K562 (cell line): ENCODE data around the gene EYA2. TPM values are rescaled to one million over a fixed set of nuclear protein-coding genes. Genes with fewer than 3 reads are reported as not detected.

ENCODE experiments used
- BRD4 ChIP-seq: fragments of 200-600 bp; sonication (generic); IDR thresholded peaks from 2 replicates; pipeline ENCODE4 v1.6.1; 2017; ENCODE audit warnings: inconsistent platforms
- CHD1 ChIP-seq: fragments of 200-600 bp; sonication (generic); IDR thresholded peaks from one replicate; pipeline ENCODE4 v1.6.1; 2012; ENCODE audit warnings: mild to moderate bottlenecking, moderate library complexity, low read length, inconsistent platforms
- HINFP ChIP-seq: fragments of 450-650 bp; conservative IDR thresholded peaks from 2 replicates; pipeline ENCODE4 v1.6.1; 2016; ENCODE audit warnings: missing genetic modification characterization, low read depth, mild to moderate bottlenecking, control low read depth, missing compliant biosample characterization
- MEF2A ChIP-seq: IDR thresholded peaks from 2 replicates; pipeline ENCODE4 v1.6.1; 2011; ENCODE audit warnings: low read depth, mild to moderate bottlenecking, low read length, moderate library complexity; ENCODE audit not compliant: control insufficient read depth
- PCBP2 ChIP-seq: fragments of 200-400 bp; formaldehyde crosslinking; IDR thresholded peaks from 2 replicates; pipeline ENCODE4 v1.6.1; 2018; ENCODE audit warnings: low read length, low read depth, mild to moderate bottlenecking, moderate library complexity; ENCODE audit not compliant: poor library complexity, severe bottlenecking
- SFPQ ChIP-seq: fragments of 200-400 bp; formaldehyde crosslinking; IDR thresholded peaks from 2 replicates; pipeline ENCODE4 v1.6.1; 2017; ENCODE audit warnings: mild to moderate bottlenecking, low read depth, low read length, moderate library complexity
- WHSC1 ChIP-seq: IDR thresholded peaks from one replicate; pipeline ENCODE4 v1.6.1; 2012; ENCODE audit warnings: low read length, control low read depth, inconsistent platforms
- ZBTB11 ChIP-seq, 3 experiments: fragments of 200-800 bp in 1 of 3; fragments of 250-450 bp in 1 of 3; fragments of 450-650 bp in 1 of 3; sonication (Bioruptor Pico) in 1 of 3; sonication (Bioruptor generic) in 1 of 3; formaldehyde crosslinking in 1 of 3; IDR thresholded peaks; 2 replicates each; pipeline versions ENCODE4 v1.6.1 to v1.8.0; 2016 to 2022; ENCODE audit warnings: mild to moderate bottlenecking in 2 of 3, missing genetic modification characterization in 2 of 3, missing compliant biosample characterization in 1 of 3, moderate library complexity in 1 of 3
- ZNF184 ChIP-seq: sonication (generic); formaldehyde crosslinking; IDR thresholded peaks from 2 replicates; pipeline ENCODE4 v1.5.0; 2020; ENCODE audit warnings: missing genetic modification reagents
- ZNF217 ChIP-seq: sonication (generic); formaldehyde crosslinking; IDR thresholded peaks from 2 replicates; pipeline ENCODE4 v1.8.0; 2022; ENCODE audit warnings: mild to moderate bottlenecking, missing genetic modification reagents
- ZNF347 ChIP-seq: fragments of 450-650 bp; formaldehyde crosslinking; IDR thresholded peaks from 2 replicates; pipeline ENCODE4 v1.4.0; 2020; ENCODE audit warnings: low read depth, mild to moderate bottlenecking, moderate library complexity
- ZNF766 ChIP-seq: fragments of 200-800 bp; sonication (Bioruptor generic); conservative IDR thresholded peaks from 2 replicates; pipeline ENCODE4 v1.6.1; 2016; ENCODE audit warnings: missing genetic modification characterization, missing compliant biosample characterization
- polyA plus RNA-seq, 8 experiments: library from polyadenylated mRNA; depleted of rRNA in 4 of 8; stranded (reverse) in 5 of 8; unstranded in 3 of 8; fragments of >200 nt; fragmentation: Nextera tagmentation in 2 of 8; fragmentation: Illumina TruSeq in 1 of 8; extraction: Ambion mirVana in 2 of 8; extraction: Trizol in 1 of 8; gene quantifications; 2 replicates each; pipeline versions ENCODE4 v1.2.1 to v1.2.3, GENCODE V29; 2011 to 2014; ENCODE audit warnings: inconsistent platforms in 1 of 8, missing spikeins in 1 of 8
- total RNA-seq, 7 experiments: library from RNA; depleted of rRNA in 6 of 7; stranded (reverse); fragments of >200 nt in 6 of 7; fragmentation: Illumina TruSeq in 2 of 7; extraction: Trizol in 2 of 7; gene quantifications; 2 replicates each; pipeline versions ENCODE4 v1.2.1 to v1.2.3, GENCODE V29; 2011 to 2021; ENCODE audit warnings: low replicate concordance in 1 of 7
- TF ChIP-seq, protein P1 (sequence below): fragments of 250-450 bp; sonication (Bioruptor Pico); IDR thresholded peaks from 2 replicates; pipeline ENCODE4 v1.4.0; 2020; ENCODE audit warnings: mild to moderate bottlenecking, moderate library complexity
- TF ChIP-seq, protein P2 (sequence below): sonication (generic); formaldehyde crosslinking; IDR thresholded peaks from 2 replicates; pipeline ENCODE4 v1.8.0; 2022; ENCODE audit warnings: mild to moderate bottlenecking, missing genetic modification reagents
- TF ChIP-seq, protein P3 (sequence below): IDR thresholded peaks from 2 replicates; pipeline ENCODE4 v1.6.1; 2011; ENCODE audit warnings: borderline replicate concordance, low read depth, mild to moderate bottlenecking, moderate library complexity, low read length; ENCODE audit not compliant: insufficient read depth, poor library complexity, severe bottlenecking

The EYA2 gene
- total and polyA plus RNA-seq, 9 of the 15 experiments (the other 6 are each of a cell fraction or from before 2014, with no cell fraction given) = 0.03 TPM; not detected in 8

DNA sequence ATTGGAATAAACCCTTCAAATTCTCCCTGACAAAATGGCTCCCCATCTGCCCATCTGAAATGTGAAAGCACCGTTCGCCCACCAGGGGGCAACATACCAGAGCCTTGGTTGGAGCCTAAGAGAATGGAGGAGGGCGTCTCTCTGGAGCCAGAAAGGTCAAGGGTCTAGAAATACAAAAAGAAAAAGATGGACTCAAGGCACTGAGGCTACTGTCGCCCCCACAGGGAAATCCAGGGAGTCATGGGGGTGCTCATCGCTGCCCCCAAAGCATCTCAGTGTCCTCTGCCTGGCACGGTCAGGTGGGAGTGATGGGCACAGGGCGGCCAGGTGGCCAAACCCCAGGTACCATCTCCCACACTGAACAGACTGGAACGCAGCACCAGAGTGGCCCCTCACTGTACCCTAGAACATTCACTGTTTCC, 325.5 kb downstream of the EYA2 start (continued):
- TF ChIP-seq ZBTB11 (CRISPR knock-in tag; IDR thresholded peaks at IDR 0.05) (peak in 1 of 3 experiments; percentile 92; a peak in 2 of 6 replicates), ZNF347 (CRISPR knock-in tag) (no peak), WHSC1 (no peak), HINFP (tag) (no peak), MEF2A (no peak), BRD4 (no peak), SFPQ (no peak), ZNF217 (CRISPR knock-in tag) (no peak), ZNF184 (CRISPR knock-in tag) (no peak), CHD1 (no peak), PCBP2 (no peak), ZNF766 (peak; percentile 34; the same call in 1 of the 2 replicates)
- TF ChIP-seq, protein P1, sequence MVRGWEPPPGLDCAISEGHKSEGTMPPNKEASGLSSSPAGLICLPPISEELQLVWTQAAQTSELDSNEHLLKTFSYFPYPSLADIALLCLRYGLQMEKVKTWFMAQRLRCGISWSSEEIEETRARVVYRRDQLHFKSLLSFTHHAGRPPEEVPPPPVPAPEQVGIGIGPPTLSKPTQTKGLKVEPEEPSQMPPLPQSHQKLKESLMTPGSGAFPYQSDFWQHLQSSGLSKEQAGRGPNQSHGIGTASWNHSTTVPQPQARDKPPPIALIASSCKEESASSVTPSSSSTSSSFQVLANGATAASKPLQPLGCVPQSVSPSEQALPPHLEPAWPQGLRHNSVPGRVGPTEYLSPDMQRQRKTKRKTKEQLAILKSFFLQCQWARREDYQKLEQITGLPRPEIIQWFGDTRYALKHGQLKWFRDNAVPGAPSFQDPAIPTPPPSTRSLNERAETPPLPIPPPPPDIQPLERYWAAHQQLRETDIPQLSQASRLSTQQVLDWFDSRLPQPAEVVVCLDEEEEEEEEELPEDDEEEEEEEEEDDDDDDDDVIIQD = no peak
- TF ChIP-seq, protein P2, sequence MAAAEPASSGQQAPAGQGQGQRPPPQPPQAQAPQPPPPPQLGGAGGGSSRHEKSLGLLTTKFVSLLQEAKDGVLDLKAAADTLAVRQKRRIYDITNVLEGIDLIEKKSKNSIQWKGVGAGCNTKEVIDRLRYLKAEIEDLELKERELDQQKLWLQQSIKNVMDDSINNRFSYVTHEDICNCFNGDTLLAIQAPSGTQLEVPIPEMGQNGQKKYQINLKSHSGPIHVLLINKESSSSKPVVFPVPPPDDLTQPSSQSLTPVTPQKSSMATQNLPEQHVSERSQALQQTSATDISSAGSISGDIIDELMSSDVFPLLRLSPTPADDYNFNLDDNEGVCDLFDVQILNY = no peak
- TF ChIP-seq, protein P3, sequence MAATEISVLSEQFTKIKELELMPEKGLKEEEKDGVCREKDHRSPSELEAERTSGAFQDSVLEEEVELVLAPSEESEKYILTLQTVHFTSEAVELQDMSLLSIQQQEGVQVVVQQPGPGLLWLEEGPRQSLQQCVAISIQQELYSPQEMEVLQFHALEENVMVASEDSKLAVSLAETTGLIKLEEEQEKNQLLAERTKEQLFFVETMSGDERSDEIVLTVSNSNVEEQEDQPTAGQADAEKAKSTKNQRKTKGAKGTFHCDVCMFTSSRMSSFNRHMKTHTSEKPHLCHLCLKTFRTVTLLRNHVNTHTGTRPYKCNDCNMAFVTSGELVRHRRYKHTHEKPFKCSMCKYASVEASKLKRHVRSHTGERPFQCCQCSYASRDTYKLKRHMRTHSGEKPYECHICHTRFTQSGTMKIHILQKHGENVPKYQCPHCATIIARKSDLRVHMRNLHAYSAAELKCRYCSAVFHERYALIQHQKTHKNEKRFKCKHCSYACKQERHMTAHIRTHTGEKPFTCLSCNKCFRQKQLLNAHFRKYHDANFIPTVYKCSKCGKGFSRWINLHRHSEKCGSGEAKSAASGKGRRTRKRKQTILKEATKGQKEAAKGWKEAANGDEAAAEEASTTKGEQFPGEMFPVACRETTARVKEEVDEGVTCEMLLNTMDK = peak; percentile 84
